ENCODE results near the gene SOX4. TPM values are rescaled to one million over a fixed set of nuclear protein-coding genes. Genes with fewer than 3 reads are reported as not detected.
"Not testable (repeated sequence)": the region's sequence is repeated elsewhere in the genome, so short reads cannot be mapped to it uniquely, and the experiment has no call there.

SOX4 gene
- total RNA-seq = 1.2 and 1.5 TPM in 2 replicates

DNA sequence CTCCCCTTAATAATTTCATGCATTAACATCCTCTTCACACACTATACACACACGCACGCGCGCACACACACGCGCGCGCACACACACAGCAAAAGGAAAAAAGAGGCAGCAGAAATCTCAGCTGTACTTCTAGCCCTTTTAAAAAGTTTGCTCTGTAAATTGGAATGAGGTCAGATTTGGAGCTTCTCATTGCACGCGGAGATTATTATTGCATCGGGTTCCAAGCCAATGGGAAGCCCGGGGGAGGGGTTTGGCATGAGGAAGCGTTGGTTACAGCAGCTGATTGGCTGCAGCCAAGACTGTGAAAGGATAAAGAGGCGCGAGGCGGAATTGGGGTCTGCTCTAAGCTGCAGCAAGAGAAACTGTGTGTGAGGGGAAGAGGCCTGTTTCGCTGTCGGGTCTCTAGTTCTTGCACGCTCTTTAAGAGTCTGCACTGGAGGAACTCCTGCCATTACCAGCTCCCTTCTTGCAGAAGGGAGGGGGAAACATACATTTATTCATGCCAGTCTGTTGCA lies at the start of gene SOX4:
SOX4 (plus strand) TSS at position 340 of the 515 bp plus-strand sequence. CDS start 784 bp downstream, outside the sequence.
- Mint-ChIP-seq H3K9me3 (no peaks in the 10 kb centered on the region), H3K27ac (peak within 1 kb of the TSS; percentile 89), H3K36me3 (ENCODE audit: low read depth) (peaks cover 2% of the 10 kb centered on the region), H3K4me3 (peak within 1 kb of the TSS; percentile 87), H3K27me3 (ENCODE audit: insufficient read depth) (peaks cover 46% of the 10 kb centered on the region), H3K4me1 (ENCODE audit: low read depth) (peaks cover 29% of the 10 kb centered on the region)
- peak; percentile 51 for DNase-seq (ENCODE audit: low spot score)
- intact Hi-C loops (cut with micrococcal nuclease) = loop anchor here (10.0 kb wide), 1 partner anchor 281 kb away; no protein-coding TSS in a partner anchor

- H3K4me3 Mint-ChIP-seq; H3K27ac Mint-ChIP-seq; DNase-seq (ENCODE audit: low spot score); H3K4me1 Mint-ChIP-seq (ENCODE audit: low read depth); intact Hi-C loops (cut with micrococcal nuclease); H3K36me3 Mint-ChIP-seq (ENCODE audit: low read depth); H3K27me3 Mint-ChIP-seq (ENCODE audit: insufficient read depth): not testable (repeated sequence)
- H3K9me3 Mint-ChIP-seq = peaks cover 26% of the 10 kb centered on the region
Observed at GRCh38 chr6:21552286-21552685, 41.3 kb upstream of the SOX4 start.

DNA sequence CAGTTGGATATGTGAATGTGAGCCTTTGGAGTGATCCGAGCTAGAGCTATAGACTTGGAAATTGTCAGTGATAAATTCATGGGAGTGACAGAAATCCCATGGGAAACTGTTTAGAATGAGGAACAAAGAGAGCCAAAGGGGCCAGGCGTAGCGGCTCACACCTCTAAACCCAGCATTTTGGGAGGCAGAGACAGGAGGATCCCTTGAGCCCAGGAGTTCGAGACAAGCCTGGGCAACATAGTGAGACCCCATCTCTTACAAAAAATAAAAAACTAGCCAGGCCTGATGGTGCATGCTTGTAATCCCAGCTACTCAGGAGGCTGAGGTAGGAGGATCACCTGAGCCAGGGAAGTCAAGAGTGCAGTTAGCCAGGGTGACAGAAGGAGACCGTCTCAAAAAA lies 39.3 kb upstream of the SOX4 start:
- DNase-seq (ENCODE audit: low spot score) = no peak
- Mint-ChIP-seq H3K4me3 (no peak overlapping the region), H3K4me1 (ENCODE audit: low read depth) (no peaks in the 10 kb centered on the region), H3K27me3 (ENCODE audit: insufficient read depth) (peaks cover 2% of the 10 kb centered on the region), H3K36me3 (ENCODE audit: low read depth) (no peaks in the 10 kb centered on the region), H3K27ac (no peak overlapping the region), H3K9me3 (peaks cover 11% of the 10 kb centered on the region)
- intact Hi-C loops (cut with micrococcal nuclease) = no loop called here

GRCh38 chr6:21555197-21555596 lies 38.4 kb upstream of the SOX4 start:
- no peak overlapping the region for H3K4me3 Mint-ChIP-seq
- no peaks in the 10 kb centered on the region for H3K36me3 Mint-ChIP-seq (ENCODE audit: low read depth)
- intact Hi-C loops (cut with micrococcal nuclease) = no loop called here
- no peak overlapping the region for H3K27ac Mint-ChIP-seq
- no peak for DNase-seq (ENCODE audit: low spot score)
- H3K9me3 Mint-ChIP-seq = peaks cover 4% of the 10 kb centered on the region
- H3K27me3 Mint-ChIP-seq (ENCODE audit: insufficient read depth) = peaks cover 2% of the 10 kb centered on the region
- H3K4me1 Mint-ChIP-seq (ENCODE audit: low read depth) = no peaks in the 10 kb centered on the region

DNA sequence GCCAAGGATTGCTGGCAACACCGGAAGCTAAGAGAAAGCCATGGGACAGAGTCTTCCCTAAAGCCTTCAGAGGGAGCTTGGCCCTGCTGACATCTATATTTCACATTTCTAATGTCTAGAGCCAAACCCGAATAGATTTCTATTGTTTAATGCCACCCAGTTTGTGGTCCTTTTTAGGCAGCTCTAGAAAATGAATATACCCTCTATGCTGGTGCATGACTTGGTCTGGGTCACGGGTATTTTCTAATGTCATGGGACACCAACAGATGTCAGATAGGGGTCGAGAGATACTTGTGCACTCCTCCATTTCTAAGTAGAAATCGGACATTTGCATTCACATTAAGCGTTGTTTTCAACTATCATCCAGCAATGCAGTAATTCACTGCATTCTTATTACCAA lies 37.0 kb upstream of the SOX4 start:
- H3K4me1 Mint-ChIP-seq (ENCODE audit: low read depth) = no peaks in the 10 kb centered on the region
- DNase-seq (ENCODE audit: low spot score) = no peak
- intact Hi-C loops (cut with micrococcal nuclease) = no loop called here
- peaks cover 4% of the 10 kb centered on the region for H3K9me3 Mint-ChIP-seq
- H3K36me3 Mint-ChIP-seq (ENCODE audit: low read depth) = no peaks in the 10 kb centered on the region
- no peak overlapping the region for H3K4me3 Mint-ChIP-seq
- no peak overlapping the region for H3K27ac Mint-ChIP-seq
- peaks cover 2% of the 10 kb centered on the region for H3K27me3 Mint-ChIP-seq (ENCODE audit: insufficient read depth)

DNA sequence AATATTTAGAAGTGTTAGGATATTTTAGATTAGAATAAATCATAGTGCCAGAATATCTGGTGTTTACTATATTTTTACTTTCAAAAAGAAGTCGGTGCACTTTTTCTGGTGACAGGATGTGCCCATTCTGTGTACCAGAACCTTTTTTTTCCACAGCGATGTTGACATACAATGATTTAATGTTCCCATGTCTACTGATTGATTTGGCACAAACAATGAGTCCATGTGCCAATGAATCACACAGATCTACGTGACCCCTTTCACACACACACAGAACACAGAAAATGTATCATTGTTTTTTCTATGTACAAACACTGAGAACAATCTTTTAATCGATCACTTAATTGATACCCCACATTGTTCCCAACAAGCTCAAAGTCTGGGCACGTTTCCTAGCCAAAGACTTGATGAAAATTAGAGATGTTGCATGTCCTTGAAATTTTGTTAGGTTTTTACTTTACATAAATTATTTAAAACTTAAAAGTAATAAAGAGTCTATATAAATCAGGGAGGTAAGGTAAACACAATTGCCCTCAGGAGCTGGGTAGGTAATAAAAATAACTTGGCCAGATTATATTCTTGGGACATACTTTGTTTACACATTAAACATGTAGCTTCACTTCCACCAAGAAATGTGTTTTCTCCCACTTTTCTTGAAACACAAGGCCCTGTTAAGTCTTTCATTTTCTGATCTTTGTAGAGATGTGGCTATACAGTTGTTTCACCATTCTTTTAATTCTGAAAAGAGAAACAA lies 36.4 kb upstream of the SOX4 start:
- H3K9me3 Mint-ChIP-seq = peaks cover 4% of the 10 kb centered on the region

GRCh38 chr6:21559238-21559637 lies 34.3 kb upstream of the SOX4 start:
- Mint-ChIP-seq H3K27me3 (ENCODE audit: insufficient read depth) (peaks cover 2% of the 10 kb centered on the region), H3K27ac (no peak overlapping the region), H3K9me3 (no peaks in the 10 kb centered on the region), H3K4me3 (no peak overlapping the region), H3K4me1 (ENCODE audit: low read depth) (no peaks in the 10 kb centered on the region), H3K36me3 (ENCODE audit: low read depth) (no peaks in the 10 kb centered on the region)
- no peak for DNase-seq (ENCODE audit: low spot score)
- intact Hi-C loops (cut with micrococcal nuclease) = no loop called here

More for the DNA sequence above, 36.4 kb upstream of the SOX4 start:
- Mint-ChIP-seq H3K4me3 (no peak overlapping the region), H3K4me1 (ENCODE audit: low read depth) (no peaks in the 10 kb centered on the region), H3K36me3 (ENCODE audit: low read depth) (no peaks in the 10 kb centered on the region), H3K27me3 (ENCODE audit: insufficient read depth) (peaks cover 2% of the 10 kb centered on the region), H3K27ac (no peak overlapping the region)
- no peak for DNase-seq (ENCODE audit: low spot score)
- intact Hi-C loops (cut with micrococcal nuclease) = no loop called here

DNA sequence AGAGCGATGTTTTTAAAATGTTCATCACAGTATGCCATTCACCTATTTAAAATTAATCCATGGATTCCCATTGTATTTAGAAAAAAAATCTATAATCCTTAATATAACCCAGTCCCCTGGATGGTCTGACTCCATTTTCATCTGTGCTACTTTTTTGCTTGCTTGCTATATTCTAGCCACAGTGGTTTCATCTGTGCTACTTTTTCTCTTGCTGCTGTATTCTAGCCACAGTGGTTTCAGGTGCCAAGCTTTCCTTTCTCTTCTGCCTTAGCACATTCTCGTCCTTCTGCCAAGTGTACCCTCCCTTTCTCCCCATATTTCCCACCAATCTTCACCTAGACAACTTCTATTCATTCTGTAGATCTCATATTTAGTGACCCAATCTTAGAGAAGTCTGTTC lies 33.3 kb upstream of the SOX4 start:
- H3K27me3 Mint-ChIP-seq (ENCODE audit: insufficient read depth) = peaks cover 2% of the 10 kb centered on the region

DNA sequence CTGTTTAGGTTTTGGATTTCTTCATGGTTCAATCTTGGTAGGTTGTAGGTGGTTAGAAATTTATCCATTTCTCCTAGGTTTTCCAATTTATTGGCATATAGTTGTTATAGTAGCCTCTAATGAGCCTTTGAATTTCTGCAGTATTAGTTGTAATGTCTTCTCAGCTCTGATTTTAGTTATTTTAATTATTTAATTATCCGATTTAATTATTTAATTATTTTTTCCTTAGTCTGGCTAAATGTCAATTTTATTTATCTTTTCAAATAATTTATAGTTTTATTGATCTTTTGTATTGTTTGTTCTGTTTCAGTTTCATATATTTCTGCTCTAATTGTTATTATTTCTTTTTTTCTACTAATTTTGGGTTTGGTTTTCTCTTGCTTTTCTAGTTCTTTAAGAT lies 28.1 kb upstream of the SOX4 start:
- no peak for DNase-seq (ENCODE audit: low spot score)
- Mint-ChIP-seq H3K4me1 (ENCODE audit: low read depth) (no peaks in the 10 kb centered on the region), H3K36me3 (ENCODE audit: low read depth) (no peaks in the 10 kb centered on the region), H3K27ac (no peak overlapping the region), H3K27me3 (ENCODE audit: insufficient read depth) (peaks cover 4% of the 10 kb centered on the region), H3K4me3 (no peak overlapping the region), H3K9me3 (no peaks in the 10 kb centered on the region)
- intact Hi-C loops (cut with micrococcal nuclease) = no loop called here

More for the DNA sequence above, 33.3 kb upstream of the SOX4 start:
- Mint-ChIP-seq H3K9me3 (no peaks in the 10 kb centered on the region), H3K27ac (no peak overlapping the region), H3K4me1 (ENCODE audit: low read depth) (no peaks in the 10 kb centered on the region), H3K4me3 (no peak overlapping the region), H3K36me3 (ENCODE audit: low read depth) (no peaks in the 10 kb centered on the region)
- DNase-seq (ENCODE audit: low spot score) = no peak
- intact Hi-C loops (cut with micrococcal nuclease) = no loop called here

DNA sequence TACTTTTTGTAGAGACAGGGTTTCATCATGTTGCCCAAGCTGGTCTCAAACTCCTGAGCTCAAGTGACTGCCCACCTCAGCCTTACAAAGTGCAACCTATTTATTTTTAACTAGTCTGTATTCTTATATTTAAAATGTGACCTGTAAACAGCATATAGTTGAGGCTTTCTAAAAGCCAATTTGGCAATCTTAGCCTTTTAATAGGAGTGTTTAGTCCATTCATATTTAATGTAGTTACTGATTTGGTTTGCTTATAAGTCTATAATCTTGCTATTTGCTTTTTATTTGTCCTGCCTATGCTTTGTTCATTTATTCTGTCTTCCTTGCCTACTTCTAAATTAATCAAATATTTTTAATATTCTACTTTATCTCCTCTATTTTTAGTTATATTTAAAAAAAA lies 15.0 kb upstream of the SOX4 start:
- no peaks in the 10 kb centered on the region for H3K4me1 Mint-ChIP-seq (ENCODE audit: low read depth)
- no peak overlapping the region for H3K27ac Mint-ChIP-seq
- peaks cover 2% of the 10 kb centered on the region for H3K27me3 Mint-ChIP-seq (ENCODE audit: insufficient read depth)
- DNase-seq (ENCODE audit: low spot score) = no peak
- intact Hi-C loops (cut with micrococcal nuclease) = no loop called here
- H3K4me3 Mint-ChIP-seq = no peak overlapping the region
- no peaks in the 10 kb centered on the region for H3K36me3 Mint-ChIP-seq (ENCODE audit: low read depth)
- peaks cover 8% of the 10 kb centered on the region for H3K9me3 Mint-ChIP-seq

DNA sequence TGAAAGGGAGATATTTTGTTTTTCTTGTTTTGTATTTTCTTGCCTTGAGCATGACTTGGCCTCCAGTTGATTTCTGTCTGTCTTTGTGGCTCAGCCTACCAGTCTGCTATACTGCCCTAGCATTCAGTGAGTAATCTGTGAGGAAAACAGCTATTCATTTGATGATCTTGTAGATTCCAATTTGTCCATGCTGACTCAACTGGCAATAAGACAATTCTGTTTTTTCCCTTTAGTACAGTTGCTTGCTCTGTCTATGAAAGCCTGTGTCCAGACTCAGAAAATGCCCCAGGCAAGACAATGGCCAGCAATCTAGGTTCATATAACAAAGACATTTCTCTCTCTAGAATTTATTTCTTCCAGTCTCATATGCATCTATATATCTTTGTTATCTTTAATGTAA lies 10.9 kb upstream of the SOX4 start:
- intact Hi-C loops (cut with micrococcal nuclease) = loop anchor here (10.0 kb wide), 1 partner anchor 398 kb away; no protein-coding TSS in a partner anchor
- H3K27ac Mint-ChIP-seq = no peak overlapping the region
- DNase-seq (ENCODE audit: low spot score) = no peak
- H3K4me3 Mint-ChIP-seq = no peak overlapping the region
- no peaks in the 10 kb centered on the region for H3K4me1 Mint-ChIP-seq (ENCODE audit: low read depth)
- H3K36me3 Mint-ChIP-seq (ENCODE audit: low read depth) = no peaks in the 10 kb centered on the region
- peaks cover 8% of the 10 kb centered on the region for H3K9me3 Mint-ChIP-seq
- H3K27me3 Mint-ChIP-seq (ENCODE audit: insufficient read depth) = peaks cover 19% of the 10 kb centered on the region

DNA sequence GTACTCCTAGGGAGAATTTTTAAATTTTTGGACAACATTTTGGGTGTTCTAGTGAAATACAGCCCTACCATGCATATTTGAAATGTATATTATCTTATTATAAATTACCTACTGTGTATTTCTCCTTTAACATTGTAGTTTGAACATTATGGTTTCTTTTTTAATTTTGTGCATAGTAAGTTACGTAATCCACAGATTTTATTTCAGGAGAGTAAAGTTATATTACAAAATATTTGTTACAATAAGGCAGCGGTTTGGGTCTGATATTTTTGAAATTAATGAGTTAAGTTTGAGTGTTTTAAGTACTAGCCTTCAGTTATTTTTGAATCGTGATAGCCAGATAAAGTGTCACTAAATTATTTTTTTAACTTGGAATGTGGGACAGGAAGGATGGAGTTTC lies 7.3 kb upstream of the SOX4 start:
- Mint-ChIP-seq H3K27ac (no peak overlapping the region), H3K9me3 (peaks cover 8% of the 10 kb centered on the region), H3K36me3 (ENCODE audit: low read depth) (no peaks in the 10 kb centered on the region), H3K27me3 (ENCODE audit: insufficient read depth) (peaks cover 43% of the 10 kb centered on the region), H3K4me3 (peak overlapping the region; percentile 27), H3K4me1 (ENCODE audit: low read depth) (peaks cover 5% of the 10 kb centered on the region)
- no peak for DNase-seq (ENCODE audit: low spot score)
- intact Hi-C loops (cut with micrococcal nuclease) = loop anchor here (5.0 to 10.0 kb wide), 4 partner anchors 401 to 1749 kb away; partner anchors contain the start of gene ID4

GRCh38 chr6:21586740-21587178 lies 6.8 kb upstream of the SOX4 start:
- intact Hi-C loops (cut with micrococcal nuclease) = loop anchor here (5.0 to 10.0 kb wide), 4 partner anchors 402 to 1749 kb away; partner anchors contain the start of gene ID4
- no peak for DNase-seq (ENCODE audit: low spot score)
- Mint-ChIP-seq H3K4me3 (peak overlapping the region; percentile 93), H3K4me1 (ENCODE audit: low read depth) (peaks cover 5% of the 10 kb centered on the region), H3K9me3 (peaks cover 8% of the 10 kb centered on the region), H3K27me3 (ENCODE audit: insufficient read depth) (peaks cover 43% of the 10 kb centered on the region), H3K27ac (no peak overlapping the region), H3K36me3 (ENCODE audit: low read depth) (no peaks in the 10 kb centered on the region)
